PC-3 (cell line): Measurements from ENCODE around the gene TCF21. TPM values are rescaled to one million over a fixed set of nuclear protein-coding genes. Genes with fewer than 3 reads are reported as not detected.

Experiments
- ATAC-seq: fragments of 200-7000 bp; cut with Tn5 transposase; 2 replicates; pipeline ENCODE4 v1.9.1; 2020; ENCODE audit warnings: mild to moderate bottlenecking, moderate library complexity
- BruUV-seq: library from RNA; stranded (reverse); fragments of 400-500 nt; replicated peaks from 2 replicates; lab custom pipeline; 2021; lab: Mats Ljungman, UMichigan
- CTCF ChIA-PET: fragments of 300-600 bp; sonication (Branson Sonifier 250); formaldehyde crosslinking; loops from one replicate; lab custom pipeline; 2022; ENCODE audit warnings: antibody characterized with exemption; lab: Charles Lee
- POLR2A ChIA-PET: fragments of 300-600 bp; sonication (Branson Sonifier 250); formaldehyde crosslinking; loops from one replicate; lab custom pipeline; 2022; ENCODE audit warnings: antibody characterized with exemption; ENCODE audit not compliant: unreplicated experiment; lab: Charles Lee
- DNase-seq: peaks from one replicate; pipeline ENCODE4 v3.0.0-alpha.2; 2015
- H2AFZ ChIP-seq: fragments of 300-600 bp; sonication (generic); 2 replicates; pipeline ENCODE4 v1.6.0; 2016; ENCODE audit warnings: antibody characterized with exemption, low read length
- H3F3A ChIP-seq: fragments of 300-600 bp; sonication (generic); one replicate; pipeline ENCODE4 v1.6.0; 2017; ENCODE audit warnings: antibody characterized with exemption, low read length, control low read depth, mild to moderate bottlenecking; ENCODE audit not compliant: unreplicated experiment
- H3K27ac ChIP-seq: fragments of 300-600 bp; sonication (generic); 2 replicates; pipeline ENCODE4 v1.5.1; 2016; ENCODE audit warnings: mild to moderate bottlenecking, low read length
- H3K27me3 ChIP-seq: fragments of 300-600 bp; sonication (generic); 2 replicates; pipeline ENCODE4 v1.6.1; 2016; ENCODE audit warnings: low read length, mixed read lengths
- H3K36me3 ChIP-seq: fragments of 300-600 bp; sonication (generic); 2 replicates; pipeline ENCODE4 v1.6.1; 2016; ENCODE audit warnings: low read depth, mixed run types, low read length, mixed read lengths
- H3K4me1 ChIP-seq: fragments of 300-600 bp; sonication (generic); 2 replicates; pipeline ENCODE4 v1.5.1; 2016; ENCODE audit warnings: low read length; ENCODE audit not compliant: insufficient read depth
- H3K4me2 ChIP-seq: fragments of 300-600 bp; sonication (generic); 2 replicates; pipeline ENCODE4 v1.6.0; 2016; ENCODE audit warnings: low read length
- H3K4me3 ChIP-seq: fragments of 300-600 bp; sonication (generic); 2 replicates; pipeline ENCODE4 v1.5.1; 2016; ENCODE audit warnings: mild to moderate bottlenecking, low read length, mixed read lengths
- H3K79me2 ChIP-seq: fragments of 300-600 bp; sonication (generic); 2 replicates; pipeline ENCODE4 v1.6.1; 2017; ENCODE audit warnings: low read length, mixed read lengths
- H3K9ac ChIP-seq: fragments of 300-600 bp; sonication (generic); 2 replicates; pipeline ENCODE4 v1.6.0; 2016; ENCODE audit warnings: mild to moderate bottlenecking, low read length
- H3K9me2 ChIP-seq: fragments of 300-600 bp; sonication (generic); replicated peaks from 2 replicates; pipeline ENCODE4 v1.6.1; 2016; ENCODE audit warnings: mixed run types, low read length, mixed read lengths
- H3K9me3 ChIP-seq: fragments of 300-600 bp; sonication (generic); 2 replicates; pipeline ENCODE4 v1.6.1; 2016; ENCODE audit warnings: low read length, mixed read lengths
- H4K20me1 ChIP-seq: fragments of 300-600 bp; sonication (generic); 2 replicates; pipeline ENCODE4 v1.6.1; 2016; ENCODE audit warnings: low read length, mixed read lengths
- CTCF ChIP-seq: fragments of 300-600 bp; sonication (generic); conservative IDR thresholded peaks from 2 replicates; pipeline ENCODE4 v1.5.1; 2017; ENCODE audit warnings: antibody characterized with exemption, low read depth, mild to moderate bottlenecking, low read length
- EZH2 ChIP-seq: fragments of 300-600 bp; sonication (generic); IDR thresholded peaks from one replicate; pipeline ENCODE4 v1.6.1; 2017; ENCODE audit warnings: antibody characterized with exemption, mild to moderate bottlenecking, low read length; ENCODE audit not compliant: unreplicated experiment
- EZH2phosphoT487 ChIP-seq: fragments of 300-600 bp; sonication (generic); IDR thresholded peaks from 2 replicates; pipeline ENCODE4 v1.6.1; 2018; ENCODE audit warnings: mild to moderate bottlenecking, antibody characterized with exemption, low read length, borderline replicate concordance
- intact Hi-C: fragments of 100-400 bp; cut with micrococcal nuclease; formaldehyde crosslinking; loops from 2 replicates; pipeline ENCODE4 v1.9.0; 2023
- total RNA-seq: library from RNA; depleted of rRNA; stranded (reverse); fragments of >200 nt; gene quantifications from 2 replicates; pipeline ENCODE4 v1.2.3, GENCODE V29; 2014

Gene TCF21
- total RNA-seq, 1 experiment from 2014 or later = not detected

- H3K27me3 ChIP-seq = peaks cover 48% of the 10 kb centered on the region
- ATAC-seq = no peak
- ChIA-PET CTCF (no interaction called here), POLR2A (interaction anchor here (0.6 kb wide), 1 partner anchor 280 kb away, joined by 6 read pairs; no protein-coding TSS in a partner anchor)
- H3K9me2 ChIP-seq = no peaks in the 10 kb centered on the region
- no peaks in the 10 kb centered on the region for H3K79me2 ChIP-seq
- H3K9ac ChIP-seq = no peak overlapping the region
- intact Hi-C loops = no loop called here
- no peak for TF ChIP-seq EZH2
- no peak for TF ChIP-seq EZH2phosphoT487
- no peak for TF ChIP-seq CTCF
- H3F3A ChIP-seq = no peaks in the 10 kb centered on the region
- H4K20me1 ChIP-seq = no peaks in the 10 kb centered on the region
- H3K9me3 ChIP-seq = no peaks in the 10 kb centered on the region
- no peak overlapping the region for H2AFZ ChIP-seq
- DNase-seq = no peak
- no peak overlapping the region for H3K4me3 ChIP-seq
- 0 out of 2 replicates have a peak, but pooled peaks cover 5% of the 10 kb centered on the region for H3K4me1 ChIP-seq
- no peak overlapping the region for H3K4me2 ChIP-seq
- H3K36me3 ChIP-seq = no peaks in the 10 kb centered on the region
- BruUV-seq = no TSS peak
- no peak overlapping the region for H3K27ac ChIP-seq
Observed at GRCh38 chr6:133889557-133890403, 867 bp downstream of the TCF21 start.

GRCh38 chr6:133890711-133891148 lies 1.8 kb downstream of the TCF21 start:
- H3K27ac ChIP-seq = no peak overlapping the region

More at GRCh38 chr6:133890711-133891148, 1.8 kb downstream of the TCF21 start:
- TF ChIP-seq EZH2phosphoT487 (no peak), CTCF (no peak), EZH2 (no peak)
- intact Hi-C loops = no loop called here
- Histone ChIP-seq H3K9me2 (no peaks in the 10 kb centered on the region), H3F3A (no peaks in the 10 kb centered on the region), H4K20me1 (no peaks in the 10 kb centered on the region), H3K9ac (no peak overlapping the region), H3K36me3 (no peaks in the 10 kb centered on the region), H3K27me3 (peaks cover 52% of the 10 kb centered on the region), H3K9me3 (no peaks in the 10 kb centered on the region), H3K79me2 (no peaks in the 10 kb centered on the region), H3K4me1 (0 out of 2 replicates have a peak, but pooled peaks cover 5% of the 10 kb centered on the region), H3K4me3 (no peak overlapping the region), H2AFZ (no peak overlapping the region), H3K4me2 (no peak overlapping the region)
- no TSS peak for BruUV-seq
- POLR2A ChIA-PET = no interaction called here
- CTCF ChIA-PET = interaction anchor here (0.7 kb wide), 1 partner anchor 23 kb away, joined by 3 read pairs; no protein-coding TSS in a partner anchor
- no peak for DNase-seq
- ATAC-seq = no peak
